SU-DHL-6 (cell line): Measurements from ENCODE around the gene FOXR1.

Experiments used
- H2AFZ ChIP-seq: fragments of 200-600 bp; sonication (generic); 2 replicates; pipeline ENCODE4 v1.6.1; 2014; ENCODE audit warnings: low read depth, mild to moderate bottlenecking, moderate library complexity, mixed read lengths, antibody characterized with exemption, low read length; ENCODE audit not compliant: severe bottlenecking
- H3F3A ChIP-seq: fragments of 200-600 bp; shearing (Covaris generic); 2 replicates; pipeline ENCODE4 v1.6.0; 2016; ENCODE audit warnings: antibody characterized with exemption, mild to moderate bottlenecking; ENCODE audit not compliant: insufficient read depth
- H3K27ac ChIP-seq: fragments of 200-600 bp; sonication (generic); 2 replicates; pipeline ENCODE4 v1.5.1; 2016; ENCODE audit warnings: low read depth, mild to moderate bottlenecking, low read length, moderate library complexity, mixed read lengths
- H3K27me3 ChIP-seq: fragments of 200-600 bp; sonication (generic), shearing (Covaris generic); 2 replicates; pipeline ENCODE4 v1.6.0; 2014; ENCODE audit warnings: mild to moderate bottlenecking, low read length
- H3K36me3 ChIP-seq: fragments of 200-600 bp; sonication (generic); 2 replicates; pipeline ENCODE4 v1.6.1; 2014; ENCODE audit warnings: mild to moderate bottlenecking, low read length, mixed read lengths
- H3K4me2 ChIP-seq: fragments of 300-600, 200-600 bp; shearing (Covaris generic), sonication (generic); 2 replicates; pipeline ENCODE4 v1.6.0; 2014; ENCODE audit warnings: low read length, low read depth, mild to moderate bottlenecking; ENCODE audit not compliant: poor library complexity, severe bottlenecking
- H3K4me3 ChIP-seq: fragments of 200-600 bp; sonication (generic); 2 replicates; pipeline ENCODE4 v1.5.1; 2014; ENCODE audit warnings: antibody characterized with exemption, low read length, mild to moderate bottlenecking, mixed read lengths; ENCODE audit not compliant: insufficient read depth, poor library complexity, severe bottlenecking
- H3K79me2 ChIP-seq: fragments of 200-600 bp; sonication (generic); 2 replicates; pipeline ENCODE4 v1.6.1; 2014; ENCODE audit warnings: mild to moderate bottlenecking, low read length, moderate library complexity; ENCODE audit not compliant: insufficient read depth
- H3K9ac ChIP-seq: fragments of 200-600 bp; sonication (generic); 2 replicates; pipeline ENCODE4 v1.7.0; 2014; ENCODE audit warnings: mild to moderate bottlenecking, low read length
- H3K9me2 ChIP-seq: fragments of 200-600 bp; sonication (generic); replicated peaks from 2 replicates; pipeline ENCODE4 v1.6.1; 2014; ENCODE audit warnings: low read length; ENCODE audit not compliant: insufficient read depth
- H3K9me3 ChIP-seq: fragments of 200-600 bp; sonication (generic); 2 replicates; pipeline ENCODE4 v1.6.1; 2014; ENCODE audit warnings: low read length, mixed read lengths; ENCODE audit not compliant: insufficient read depth
- H4K20me1 ChIP-seq: fragments of 200-600 bp; sonication (generic); 2 replicates; pipeline ENCODE4 v1.6.1; 2014; ENCODE audit warnings: low read depth, mild to moderate bottlenecking, antibody characterized with exemption, low read length, moderate library complexity, mixed read lengths
- EZH2phosphoT487 ChIP-seq: fragments of 200-600 bp; sonication (generic), shearing (Covaris generic); conservative IDR thresholded peaks from 2 replicates; pipeline ENCODE4 v1.6.1; 2018; ENCODE audit warnings: mild to moderate bottlenecking, antibody characterized with exemption, low read length, moderate library complexity, mixed read lengths
- TF ChIP-seq, protein P1 (sequence below): fragments of 200-600 bp; sonication (generic); IDR thresholded peaks from one replicate; pipeline ENCODE4 v1.5.1; 2017; ENCODE audit warnings: antibody characterized with exemption, mild to moderate bottlenecking, low read length, moderate library complexity; ENCODE audit not compliant: insufficient read depth, poor library complexity, severe bottlenecking

Gene FOXR1

DNA sequence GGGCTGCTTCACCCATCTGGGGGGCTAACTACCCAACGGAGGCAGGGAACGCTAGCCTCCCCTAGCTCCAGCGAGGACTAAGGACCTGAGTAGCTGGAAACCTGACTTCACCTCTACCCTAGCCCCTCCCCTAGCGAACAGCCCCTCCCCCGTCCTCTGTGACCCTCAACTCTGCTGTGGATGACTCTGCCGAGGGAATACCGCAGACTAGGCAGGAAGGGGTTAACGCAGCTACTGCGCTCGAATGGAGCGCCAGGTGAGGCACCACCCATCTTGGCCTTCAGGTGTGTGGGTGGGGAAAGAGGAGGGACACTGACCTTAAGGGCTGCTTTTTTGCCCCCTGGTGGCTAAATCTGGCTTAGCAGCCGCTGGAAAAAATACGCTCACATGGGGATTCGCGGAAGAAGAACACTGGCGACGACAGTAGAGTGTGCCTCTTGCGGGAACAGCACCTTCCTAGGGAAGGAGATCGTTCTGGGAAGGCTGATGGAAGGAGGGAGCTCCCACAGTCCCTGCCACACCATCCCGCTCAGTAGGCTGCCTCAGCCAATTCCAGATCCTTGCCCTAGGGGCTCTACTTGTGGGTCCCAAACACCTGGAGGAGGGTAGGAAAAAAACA is 41.4 kb upstream of the FOXR1 start:
- peak overlapping the region; percentile 85 for H3K4me2 ChIP-seq
- H3K9me2 ChIP-seq, result no peaks in the 10 kb centered on the region
- no peaks in the 10 kb centered on the region for H3K79me2 ChIP-seq
- H3K36me3 ChIP-seq, result no peaks in the 10 kb centered on the region
- H3K9ac ChIP-seq, result peak overlapping the region; percentile 63
- peak overlapping the region; percentile 84 for H3K27ac ChIP-seq
- no peaks in the 10 kb centered on the region for H3K9me3 ChIP-seq
- no peaks in the 10 kb centered on the region for H4K20me1 ChIP-seq
- H3F3A ChIP-seq, result peaks cover 19% of the 10 kb centered on the region
- H2AFZ ChIP-seq, result peak overlapping the region; percentile 60
- peak overlapping the region; percentile 68 for H3K4me3 ChIP-seq
- TF ChIP-seq, protein P1, sequence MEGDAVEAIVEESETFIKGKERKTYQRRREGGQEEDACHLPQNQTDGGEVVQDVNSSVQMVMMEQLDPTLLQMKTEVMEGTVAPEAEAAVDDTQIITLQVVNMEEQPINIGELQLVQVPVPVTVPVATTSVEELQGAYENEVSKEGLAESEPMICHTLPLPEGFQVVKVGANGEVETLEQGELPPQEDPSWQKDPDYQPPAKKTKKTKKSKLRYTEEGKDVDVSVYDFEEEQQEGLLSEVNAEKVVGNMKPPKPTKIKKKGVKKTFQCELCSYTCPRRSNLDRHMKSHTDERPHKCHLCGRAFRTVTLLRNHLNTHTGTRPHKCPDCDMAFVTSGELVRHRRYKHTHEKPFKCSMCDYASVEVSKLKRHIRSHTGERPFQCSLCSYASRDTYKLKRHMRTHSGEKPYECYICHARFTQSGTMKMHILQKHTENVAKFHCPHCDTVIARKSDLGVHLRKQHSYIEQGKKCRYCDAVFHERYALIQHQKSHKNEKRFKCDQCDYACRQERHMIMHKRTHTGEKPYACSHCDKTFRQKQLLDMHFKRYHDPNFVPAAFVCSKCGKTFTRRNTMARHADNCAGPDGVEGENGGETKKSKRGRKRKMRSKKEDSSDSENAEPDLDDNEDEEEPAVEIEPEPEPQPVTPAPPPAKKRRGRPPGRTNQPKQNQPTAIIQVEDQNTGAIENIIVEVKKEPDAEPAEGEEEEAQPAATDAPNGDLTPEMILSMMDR, result peak; percentile 86
- TF ChIP-seq EZH2phosphoT487, result no peak
- H3K27me3 ChIP-seq, result no peaks in the 10 kb centered on the region

DNA sequence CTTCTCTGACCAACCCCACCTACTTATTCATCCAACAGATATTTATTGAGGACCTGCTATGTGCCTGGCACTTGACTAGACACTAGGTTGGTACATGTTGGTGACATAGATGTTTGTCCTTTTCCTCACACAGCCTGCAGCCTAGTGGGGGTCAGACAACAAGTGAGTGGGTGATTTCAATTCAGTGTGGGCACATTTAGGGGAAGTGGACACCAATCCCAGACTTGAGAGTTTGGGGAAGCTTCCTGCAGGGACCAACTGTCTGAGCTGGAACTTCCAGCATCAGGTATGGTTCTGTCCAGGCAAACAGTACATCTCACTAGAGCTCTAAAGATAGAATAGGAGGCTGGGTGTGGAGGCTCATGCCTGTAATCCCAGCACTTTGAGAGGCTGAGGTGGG is 40.0 kb upstream of the FOXR1 start:
- no peak overlapping the region for H3K4me2 ChIP-seq

DNA sequence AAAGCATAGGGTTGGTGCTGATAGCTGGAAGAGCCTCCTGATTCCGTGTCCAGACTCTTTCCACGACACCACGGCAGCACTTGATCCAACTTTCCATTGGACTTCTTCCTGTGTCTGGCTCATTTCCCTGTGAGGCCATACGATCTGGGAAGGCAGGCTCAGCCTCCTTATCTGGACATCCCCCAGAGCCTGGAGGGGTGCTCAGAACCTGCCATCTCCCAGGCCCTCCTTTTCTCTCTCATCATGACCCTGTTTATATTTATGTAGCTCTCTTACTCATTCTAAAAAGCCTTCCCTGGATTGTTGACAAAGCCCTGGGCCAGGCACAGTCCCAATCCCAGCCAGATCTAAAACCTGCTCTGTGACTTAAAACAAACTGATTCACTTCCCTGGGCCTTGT is 38.1 kb upstream of the FOXR1 start:
- Histone ChIP-seq H3K4me3 (no peak overlapping the region), H3K4me2 (no peak overlapping the region), H3K9ac (no peak overlapping the region), H3K36me3 (no peaks in the 10 kb centered on the region), H3K27me3 (no peaks in the 10 kb centered on the region), H3K79me2 (no peaks in the 10 kb centered on the region), H2AFZ (no peak overlapping the region), H3F3A (no peaks in the 10 kb centered on the region), H3K27ac (no peak overlapping the region), H4K20me1 (no peaks in the 10 kb centered on the region), H3K9me2 (no peaks in the 10 kb centered on the region), H3K9me3 (no peaks in the 10 kb centered on the region)
- no peak for TF ChIP-seq EZH2phosphoT487
- TF ChIP-seq, protein P1, result no peak

More for the DNA sequence above, 40.0 kb upstream of the FOXR1 start:
- Histone ChIP-seq H3K79me2 (no peaks in the 10 kb centered on the region), H3K27me3 (no peaks in the 10 kb centered on the region), H3K36me3 (no peaks in the 10 kb centered on the region), H3F3A (peaks cover 13% of the 10 kb centered on the region; the same call in 1 of the 2 replicates), H3K9ac (no peak overlapping the region), H2AFZ (no peak overlapping the region), H3K9me3 (no peaks in the 10 kb centered on the region), H3K27ac (no peak overlapping the region), H4K20me1 (no peaks in the 10 kb centered on the region), H3K9me2 (no peaks in the 10 kb centered on the region), H3K4me3 (no peak overlapping the region)
- TF ChIP-seq, protein P1, result no peak
- TF ChIP-seq EZH2phosphoT487, result no peak
